ENCODE results near the gene MAD1L1. TPM values are rescaled to one million over a fixed set of nuclear protein-coding genes. Genes with fewer than 3 reads are reported as not detected.
"Not testable (repeated sequence)": the region's sequence is repeated elsewhere in the genome, so short reads cannot be mapped to it uniquely, and the experiment has no call there.

Gene MAD1L1
- total RNA-seq, 3 donors from 2014 or later = 25.3 to 31.2 (median 26.2) TPM

GRCh38 chr7:1863091-1863900 lies 369.4 kb downstream of the MAD1L1 start:
- ATAC-seq = no peak
- no peak for DNase-seq
- H3K36me3 ChIP-seq (ENCODE audit: low read depth) = no peaks in the 10 kb centered on the region
- H3K4me1 ChIP-seq (ENCODE audit: low read depth) = no peaks in the 10 kb centered on the region
- intact Hi-C loops (cut with DNase I, micrococcal nuclease) = no loop called here
- no peak for TF ChIP-seq CTCF (IDR thresholded peaks at IDR 0.05)
- no peaks in the 10 kb centered on the region for H3K9me3 ChIP-seq
- no peak overlapping the region for H3K4me3 ChIP-seq

- ATAC-seq = no peak
- intact Hi-C loops (cut with DNase I, micrococcal nuclease) = no loop called here
Measured at GRCh38 chr7:1862560-1862959, 370.2 kb downstream of the MAD1L1 start.

GRCh38 chr7:1861799-1862458 lies 370.8 kb downstream of the MAD1L1 start:
- Histone ChIP-seq H3K4me3 (no peak overlapping the region), H3K4me1 (ENCODE audit: low read depth) (no peaks in the 10 kb centered on the region), H3K9me3 (no peaks in the 10 kb centered on the region), H3K36me3 (ENCODE audit: low read depth) (no peaks in the 10 kb centered on the region)
- DNase-seq (no peak), ATAC-seq (no peak)
- TF ChIP-seq CTCF (IDR thresholded peaks at IDR 0.05) = no peak
- intact Hi-C loops (cut with DNase I, micrococcal nuclease) = no loop called here

More at GRCh38 chr7:1862560-1862959, 370.2 kb downstream of the MAD1L1 start:
- DNase-seq = no peak
- H3K4me1 ChIP-seq (ENCODE audit: low read depth) = no peaks in the 10 kb centered on the region
- no peak overlapping the region for H3K4me3 ChIP-seq
- no peaks in the 10 kb centered on the region for H3K36me3 ChIP-seq (ENCODE audit: low read depth)
- no peak for TF ChIP-seq CTCF (IDR thresholded peaks at IDR 0.05)
- H3K9me3 ChIP-seq = no peaks in the 10 kb centered on the region

- H3K4me3 ChIP-seq; H3K4me1 ChIP-seq (ENCODE audit: low read depth); intact Hi-C loops (cut with DNase I, micrococcal nuclease); ATAC-seq; H3K9me3 ChIP-seq; H3K36me3 ChIP-seq (ENCODE audit: low read depth); DNase-seq: not testable (repeated sequence)
Measured at GRCh38 chr7:1860881-1861798, 371.6 kb downstream of the MAD1L1 start.

GRCh38 chr7:1859266-1860035 lies 373.3 kb downstream of the MAD1L1 start:
- H3K4me3 ChIP-seq = no peak overlapping the region
- intact Hi-C loops (cut with DNase I, micrococcal nuclease) = no loop called here
- TF ChIP-seq CTCF (IDR thresholded peaks at IDR 0.05) = no peak
- H3K9me3 ChIP-seq = no peaks in the 10 kb centered on the region
- no peaks in the 10 kb centered on the region for H3K36me3 ChIP-seq (ENCODE audit: low read depth)
- H3K4me1 ChIP-seq (ENCODE audit: low read depth) = no peaks in the 10 kb centered on the region
- no peak for ATAC-seq
- DNase-seq = peak in 1 of 3 donors; percentile 27
